ENCODE measurements around the gene PMEPA1. TPM values are rescaled to one million over a fixed set of nuclear protein-coding genes. Genes with fewer than 3 reads are reported as not detected.

The PMEPA1 gene
- total RNA-seq, 2 donors from 2014 or later = 22.7 to 23.9 TPM

DNA sequence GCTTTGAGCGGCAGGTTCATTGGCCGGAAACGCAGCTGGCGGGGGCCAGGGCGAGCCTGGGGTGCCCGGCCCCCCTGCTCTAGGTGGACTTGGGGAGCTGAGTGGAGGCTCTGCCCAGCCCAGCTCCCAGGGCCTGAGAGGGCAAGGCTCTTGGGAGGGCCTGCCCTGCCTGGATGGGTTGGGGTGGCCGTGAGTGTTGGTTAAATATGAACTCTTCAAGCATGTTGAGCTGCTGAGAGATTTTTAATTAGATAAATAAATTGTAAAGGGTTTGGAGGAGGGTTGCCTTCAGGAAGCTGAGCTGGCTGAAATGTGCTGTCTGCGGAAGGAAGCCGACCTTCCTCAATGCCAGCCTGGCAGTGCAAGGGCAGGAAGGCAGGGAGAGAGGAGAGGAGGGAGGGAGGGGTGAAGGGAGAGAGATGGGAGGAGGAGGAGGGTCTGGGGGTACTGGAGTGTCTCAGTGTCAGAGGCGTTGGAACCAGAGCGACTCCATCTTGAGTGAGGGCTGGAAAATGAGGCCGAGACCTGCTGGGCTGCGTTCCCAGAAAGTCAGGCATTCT, 39.4 kb upstream of the PMEPA1 start:
- H3K36me3 ChIP-seq (replicated peaks in 1 of 2; ENCODE audit: insufficient read depth in 1 of 2, low read depth in 2 of 2) = no peaks in the 10 kb centered on the region
- no peaks in the 10 kb centered on the region for H3K9me3 ChIP-seq
- WGBS, 2 donors = 20 to 31% methylated on average over 13 of the region's 13 CpGs
- peak overlapping the region; percentile 16 to 77 (median 58) for H3K27ac ChIP-seq
- peaks cover 26% of the 10 kb centered on the region for H3K4me1 ChIP-seq
- intact Hi-C loops (cut with DNase I) = no loop called here
- TF ChIP-seq CTCF (IDR thresholded peaks at IDR 0.05) (no peak), POLR2A (IDR thresholded peaks at IDR 0.05) (no peak)
- H3K27me3 ChIP-seq = no peaks in the 10 kb centered on the region
- no peak overlapping the region for H3K4me3 ChIP-seq
- ATAC-seq (peak; percentile 39), DNase-seq (no peak)

GRCh38 chr20:57748601-57749130, 38.9 kb upstream of the PMEPA1 start:
- intact Hi-C loops (cut with DNase I) = no loop called here
- Histone ChIP-seq H3K9me3 (no peaks in the 10 kb centered on the region), H3K4me3 (no peak overlapping the region), H3K27me3 (no peaks in the 10 kb centered on the region), H3K36me3 (replicated peaks in 1 of 2; ENCODE audit: insufficient read depth in 1 of 2, low read depth in 2 of 2) (no peaks in the 10 kb centered on the region), H3K4me1 (peaks cover 25% of the 10 kb centered on the region), H3K27ac (peak overlapping the region; percentile 16 to 77 (median 58))
- 9 to 15% methylated on average over 15 to 29 of the region's 29 CpGs for WGBS, 2 donors
- DNase-seq (peak; percentile 58 to 77 (median 73)), ATAC-seq (peak; percentile 86)
- no peak for TF ChIP-seq POLR2A (IDR thresholded peaks at IDR 0.05)
- no peak for TF ChIP-seq CTCF (IDR thresholded peaks at IDR 0.05)

- Histone ChIP-seq H3K27ac (peak overlapping the region in 1 of 4 donors; percentile 77), H3K4me3 (no peak overlapping the region), H3K36me3 (replicated peaks in 1 of 2; ENCODE audit: insufficient read depth in 1 of 2, low read depth in 2 of 2) (no peaks in the 10 kb centered on the region), H3K4me1 (peaks cover 19% of the 10 kb centered on the region), H3K27me3 (no peaks in the 10 kb centered on the region), H3K9me3 (no peaks in the 10 kb centered on the region)
- 39 to 46% methylated on average over 18 of the region's 18 CpGs for WGBS, 2 donors
- ATAC-seq (no peak), DNase-seq (no peak)
- TF ChIP-seq CTCF (IDR thresholded peaks at IDR 0.05) (no peak), POLR2A (IDR thresholded peaks at IDR 0.05) (no peak)
- intact Hi-C loops (cut with DNase I) = no loop called here
Observed at GRCh38 chr20:57747861-57748481, 38.2 kb upstream of the PMEPA1 start.

DNA sequence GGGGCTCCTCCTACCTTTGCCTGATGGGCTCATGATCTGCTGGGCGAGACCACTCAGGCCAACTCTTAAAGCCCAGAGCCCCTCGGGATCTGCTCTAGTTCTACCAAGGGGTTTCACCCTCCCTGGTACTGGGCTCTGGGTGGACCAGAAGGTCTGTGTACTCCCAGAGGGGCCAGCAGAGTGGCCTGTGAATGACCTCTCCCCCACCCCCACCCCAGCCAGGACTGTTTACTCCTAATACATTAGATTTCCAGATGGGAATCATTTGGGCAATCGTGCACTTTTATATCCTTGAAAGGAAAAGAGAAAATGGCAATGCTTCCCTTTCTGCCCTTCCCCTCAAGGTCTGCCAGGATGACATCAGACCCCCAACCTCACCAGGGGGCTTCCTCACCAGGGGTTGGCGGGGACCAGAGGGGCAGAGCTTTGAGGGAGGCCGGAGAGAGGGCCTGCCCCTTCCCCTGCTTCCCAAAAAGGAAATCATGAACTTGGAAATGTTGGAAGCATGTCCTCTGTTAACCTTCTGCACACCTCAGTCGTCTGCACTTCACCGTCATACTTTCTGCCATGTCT, 37.1 kb upstream of the PMEPA1 start:
- TF ChIP-seq CTCF (IDR thresholded peaks at IDR 0.05) (no peak), POLR2A (IDR thresholded peaks at IDR 0.05) (no peak)
- 47 to 69% methylated on average over 6 to 7 of the region's 7 CpGs for WGBS, 2 donors
- Histone ChIP-seq H3K27me3 (no peaks in the 10 kb centered on the region), H3K27ac (no peak overlapping the region), H3K36me3 (replicated peaks in 1 of 2; ENCODE audit: insufficient read depth in 1 of 2, low read depth in 2 of 2) (no peaks in the 10 kb centered on the region), H3K9me3 (no peaks in the 10 kb centered on the region), H3K4me1 (peaks cover 19% of the 10 kb centered on the region), H3K4me3 (no peak overlapping the region)
- intact Hi-C loops (cut with DNase I) = no loop called here
- no peak for DNase-seq
- no peak for ATAC-seq
